Right forelimb (tissue), 1 donor: Measurements from ENCODE around the gene PBOV1.
"Not testable (repeated sequence)": the region's sequence is repeated elsewhere in the genome, so short reads cannot be mapped to it uniquely, and the experiment has no call there.

Experiments
- DNase-seq: peaks from one replicate; pipeline ENCODE4 v3.0.0-alpha.2; 2018

PBOV1 gene

GRCh38 chr6:138235693-138236092 lies 17.4 kb upstream of the PBOV1 start:
- no peak for DNase-seq

GRCh38 chr6:138235205-138235604 lies 16.9 kb upstream of the PBOV1 start:
- no peak for DNase-seq

GRCh38 chr6:138234363-138234762 lies 16.1 kb upstream of the PBOV1 start:
- no peak for DNase-seq

- DNase-seq, result no peak
These were observed 13.1 kb upstream of the PBOV1 start for GRCh38 chr6:138231381-138231886.

GRCh38 chr6:138230759-138231380 lies 12.6 kb upstream of the PBOV1 start:
- no peak for DNase-seq

- DNase-seq, result no peak
These were observed 11.9 kb upstream of the PBOV1 start for GRCh38 chr6:138230221-138230620.

- no peak for DNase-seq
These were observed 11.4 kb upstream of the PBOV1 start for GRCh38 chr6:138229663-138230179.

- no peak for DNase-seq
These were observed 10.8 kb upstream of the PBOV1 start for GRCh38 chr6:138229072-138229471.

GRCh38 chr6:138227316-138227781 lies 9.1 kb upstream of the PBOV1 start:
- DNase-seq, result no peak

- DNase-seq, result no peak
These were observed 8.5 kb upstream of the PBOV1 start for GRCh38 chr6:138226700-138227315.

- no peak for DNase-seq
These were observed 7.7 kb upstream of the PBOV1 start for GRCh38 chr6:138225953-138226352.

- no peak for DNase-seq
These were observed 4.7 kb upstream of the PBOV1 start for GRCh38 chr6:138222901-138223546.

GRCh38 chr6:138219901-138220300 lies 1.6 kb upstream of the PBOV1 start:
- DNase-seq, result no peak

- no peak for DNase-seq
These were observed 1.1 kb upstream of the PBOV1 start for GRCh38 chr6:138219398-138219797.

GRCh38 chr6:138215093-138215782 lies 3.1 kb downstream of the PBOV1 start:
- no peak for DNase-seq

GRCh38 chr6:138212530-138212929 lies 5.8 kb downstream of the PBOV1 start:
- not testable (repeated sequence) for DNase-seq

- DNase-seq, result no peak
These were observed 6.7 kb downstream of the PBOV1 start for GRCh38 chr6:138211601-138212000.

GRCh38 chr6:138211048-138211581 lies 7.2 kb downstream of the PBOV1 start:
- no peak for DNase-seq

- DNase-seq, result no peak
These were observed 11.4 kb downstream of the PBOV1 start for GRCh38 chr6:138206862-138207261.

GRCh38 chr6:138205437-138206094 lies 12.7 kb downstream of the PBOV1 start:
- DNase-seq, result no peak

GRCh38 chr6:138204792-138205384 lies 13.4 kb downstream of the PBOV1 start:
- DNase-seq, result no peak

- no peak for DNase-seq
These were observed 14.0 kb downstream of the PBOV1 start for GRCh38 chr6:138204303-138204702.
